Measurements from ENCODE around the gene CDH4. TPM values are rescaled to one million over a fixed set of nuclear protein-coding genes. Genes with fewer than 3 reads are reported as not detected.

CDH4 gene
- total RNA-seq, 1 experiment from 2014 or later: not detected

DNA sequence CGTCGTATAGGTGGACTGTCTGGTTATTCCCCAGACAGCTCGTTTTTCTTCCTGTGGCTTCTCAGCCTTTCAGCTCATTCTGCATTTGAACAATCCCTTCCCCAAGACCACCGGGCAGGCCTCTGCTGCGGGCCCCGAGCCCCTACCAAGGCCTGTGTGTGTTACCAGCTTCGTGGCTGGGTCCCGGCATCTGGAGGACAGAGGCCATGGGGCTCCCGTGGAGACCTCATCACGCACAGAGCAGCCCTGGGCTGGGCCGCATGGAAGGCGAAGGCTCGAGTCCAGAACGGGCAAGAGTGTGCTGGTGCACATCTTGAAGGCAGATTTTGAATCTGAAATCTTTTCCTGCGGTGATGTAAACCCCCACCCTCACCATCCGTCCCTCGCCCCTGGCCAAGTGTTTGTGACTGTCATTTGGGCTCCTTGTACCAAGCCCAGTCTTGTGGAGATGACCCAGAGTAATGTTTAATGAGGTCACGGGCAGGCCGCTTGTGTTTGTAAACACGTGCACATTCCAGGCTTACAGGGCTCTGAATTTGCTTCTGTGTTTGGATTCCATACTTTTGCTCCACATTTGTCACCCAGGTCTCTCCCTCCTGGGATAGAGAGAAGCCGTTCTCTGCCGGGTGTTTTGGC, 119.6 kb downstream of the CDH4 start:
- POLR2A ChIA-PET: no interaction called here
- Mint-ChIP-seq H3K27ac (ENCODE audit: unreplicated experiment) (no peak overlapping the region), H3K4me3 (ENCODE audit: unreplicated experiment) (no peak overlapping the region), H3K9me3 (ENCODE audit: unreplicated experiment) (peaks cover 6% of the 10 kb centered on the region), H3K27me3 (ENCODE audit: insufficient read depth, unreplicated experiment) (peaks cover 25% of the 10 kb centered on the region), H3K36me3 (ENCODE audit: insufficient read depth, unreplicated experiment) (no peaks in the 10 kb centered on the region), H3K4me1 (ENCODE audit: low read depth, unreplicated experiment) (no peaks in the 10 kb centered on the region)
- TF ChIP-seq, protein P1, sequence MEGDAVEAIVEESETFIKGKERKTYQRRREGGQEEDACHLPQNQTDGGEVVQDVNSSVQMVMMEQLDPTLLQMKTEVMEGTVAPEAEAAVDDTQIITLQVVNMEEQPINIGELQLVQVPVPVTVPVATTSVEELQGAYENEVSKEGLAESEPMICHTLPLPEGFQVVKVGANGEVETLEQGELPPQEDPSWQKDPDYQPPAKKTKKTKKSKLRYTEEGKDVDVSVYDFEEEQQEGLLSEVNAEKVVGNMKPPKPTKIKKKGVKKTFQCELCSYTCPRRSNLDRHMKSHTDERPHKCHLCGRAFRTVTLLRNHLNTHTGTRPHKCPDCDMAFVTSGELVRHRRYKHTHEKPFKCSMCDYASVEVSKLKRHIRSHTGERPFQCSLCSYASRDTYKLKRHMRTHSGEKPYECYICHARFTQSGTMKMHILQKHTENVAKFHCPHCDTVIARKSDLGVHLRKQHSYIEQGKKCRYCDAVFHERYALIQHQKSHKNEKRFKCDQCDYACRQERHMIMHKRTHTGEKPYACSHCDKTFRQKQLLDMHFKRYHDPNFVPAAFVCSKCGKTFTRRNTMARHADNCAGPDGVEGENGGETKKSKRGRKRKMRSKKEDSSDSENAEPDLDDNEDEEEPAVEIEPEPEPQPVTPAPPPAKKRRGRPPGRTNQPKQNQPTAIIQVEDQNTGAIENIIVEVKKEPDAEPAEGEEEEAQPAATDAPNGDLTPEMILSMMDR (IDR thresholded peaks at IDR 0.05; ENCODE audit: insufficient read depth in 1 of 2, low read depth in 1 of 2, low read length in 1 of 2, severe bottlenecking in 1 of 2, unreplicated experiment in 1 of 2): no peak
- H3K9me3 ChIP-seq: peaks cover 19% of the 10 kb centered on the region
- no peaks in the 10 kb centered on the region; the same call in 1 of the 2 replicates for H3K27me3 ChIP-seq (replicated peaks; ENCODE audit: control insufficient read depth, insufficient read depth, low read length)
- intact Hi-C loops (cut with micrococcal nuclease; ENCODE audit: unreplicated experiment): no loop called here
- no peaks in the 10 kb centered on the region for H3K4me1 ChIP-seq
- no peak for DNase-seq
- H3K36me3 ChIP-seq (ENCODE audit: control insufficient read depth, insufficient read depth, low read length): no peaks in the 10 kb centered on the region
- no TSS peak for BruUV-seq (replicated peaks)
- CTCF ChIA-PET: no interaction called here
- H3K4me3 ChIP-seq (ENCODE audit: low read depth, low read length): no peak overlapping the region

GRCh38 chr20:61372137-61373054, 120.3 kb downstream of the CDH4 start:
- Mint-ChIP-seq H3K4me1 (ENCODE audit: low read depth, unreplicated experiment) (no peaks in the 10 kb centered on the region), H3K27me3 (ENCODE audit: insufficient read depth, unreplicated experiment) (peaks cover 25% of the 10 kb centered on the region), H3K4me3 (ENCODE audit: unreplicated experiment) (no peak overlapping the region), H3K9me3 (ENCODE audit: unreplicated experiment) (no peaks in the 10 kb centered on the region), H3K27ac (ENCODE audit: unreplicated experiment) (no peak overlapping the region), H3K36me3 (ENCODE audit: insufficient read depth, unreplicated experiment) (no peaks in the 10 kb centered on the region)
- no peak overlapping the region for H3K4me3 ChIP-seq (ENCODE audit: low read depth, low read length)
- intact Hi-C loops (cut with micrococcal nuclease; ENCODE audit: unreplicated experiment): no loop called here
- H3K27me3 ChIP-seq (replicated peaks; ENCODE audit: control insufficient read depth, insufficient read depth, low read length): no peaks in the 10 kb centered on the region
- H3K4me1 ChIP-seq: no peaks in the 10 kb centered on the region
- ChIA-PET CTCF (no interaction called here), POLR2A (no interaction called here)
- BruUV-seq (replicated peaks): no TSS peak
- H3K9me3 ChIP-seq: peaks cover 22% of the 10 kb centered on the region
- TF ChIP-seq, protein P1 (IDR thresholded peaks at IDR 0.05; ENCODE audit: insufficient read depth in 1 of 2, low read depth in 1 of 2, low read length in 1 of 2, severe bottlenecking in 1 of 2, unreplicated experiment in 1 of 2): no peak
- H3K36me3 ChIP-seq (ENCODE audit: control insufficient read depth, insufficient read depth, low read length): no peaks in the 10 kb centered on the region
- no peak for DNase-seq

DNA sequence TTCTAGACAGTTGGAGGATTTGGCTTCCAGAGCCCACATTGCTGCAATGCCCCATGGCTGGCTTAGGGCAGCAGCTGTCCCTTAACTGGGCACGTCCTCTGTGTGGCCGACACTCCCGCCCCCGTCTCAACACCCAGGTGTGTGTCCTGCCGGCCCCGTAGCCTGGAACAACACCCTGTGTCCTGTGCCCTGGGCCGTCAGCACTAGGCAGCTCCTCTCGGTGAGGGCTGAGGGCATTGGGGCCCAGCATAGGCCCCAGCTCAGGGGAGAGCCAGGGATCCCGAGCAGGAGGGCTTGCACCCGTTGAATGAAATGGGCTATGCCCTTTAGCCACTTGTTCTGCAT, 121.0 kb downstream of the CDH4 start:
- H3K9me3 Mint-ChIP-seq (ENCODE audit: unreplicated experiment): no peaks in the 10 kb centered on the region
- no peaks in the 10 kb centered on the region for H3K36me3 ChIP-seq (ENCODE audit: control insufficient read depth, insufficient read depth, low read length)
- ChIA-PET POLR2A (no interaction called here), CTCF (no interaction called here)
- peaks cover 26% of the 10 kb centered on the region for H3K9me3 ChIP-seq
- intact Hi-C loops (cut with micrococcal nuclease; ENCODE audit: unreplicated experiment): no loop called here
- no peak overlapping the region for H3K4me3 ChIP-seq (ENCODE audit: low read depth, low read length)
- peaks cover 25% of the 10 kb centered on the region for H3K27me3 Mint-ChIP-seq (ENCODE audit: insufficient read depth, unreplicated experiment)
- H3K36me3 Mint-ChIP-seq (ENCODE audit: insufficient read depth, unreplicated experiment): no peaks in the 10 kb centered on the region
- no peaks in the 10 kb centered on the region for H3K4me1 Mint-ChIP-seq (ENCODE audit: low read depth, unreplicated experiment)
- no peak for DNase-seq
- no peak overlapping the region for H3K4me3 Mint-ChIP-seq (ENCODE audit: unreplicated experiment)
- BruUV-seq (replicated peaks): no TSS peak
- no peaks in the 10 kb centered on the region for H3K4me1 ChIP-seq
- TF ChIP-seq, protein P1 (IDR thresholded peaks at IDR 0.05; ENCODE audit: insufficient read depth in 1 of 2, low read depth in 1 of 2, low read length in 1 of 2, severe bottlenecking in 1 of 2, unreplicated experiment in 1 of 2): no peak
- H3K27me3 ChIP-seq (replicated peaks; ENCODE audit: control insufficient read depth, insufficient read depth, low read length): no peaks in the 10 kb centered on the region
- H3K27ac Mint-ChIP-seq (ENCODE audit: unreplicated experiment): no peak overlapping the region
